Measurements from ENCODE around the gene SNX27.
"Not testable (repeated sequence)": the region's sequence is repeated elsewhere in the genome, so short reads cannot be mapped to it uniquely, and the experiment has no call there.

The SNX27 gene

GRCh38 chr1:151639466-151639865 is 27.6 kb downstream of the SNX27 start:
- H3K4me1 Mint-ChIP-seq = peaks cover 17% of the 10 kb centered on the region
- no peaks in the 10 kb centered on the region for H3K9me3 Mint-ChIP-seq
- DNase-seq (no peak), ATAC-seq (no peak)
- H3K4me3 Mint-ChIP-seq = no peak overlapping the region
- no peaks in the 10 kb centered on the region for H3K27me3 Mint-ChIP-seq
- H3K27ac Mint-ChIP-seq = no peak overlapping the region
- H3K36me3 Mint-ChIP-seq (ENCODE audit: low read depth) = peaks cover 12% of the 10 kb centered on the region

GRCh38 chr1:151641229-151641628 is 29.4 kb downstream of the SNX27 start:
- ATAC-seq (peak; percentile 80), DNase-seq (no peak)
- H3K4me3 Mint-ChIP-seq = no peak overlapping the region
- no peak overlapping the region for H3K27ac Mint-ChIP-seq
- H3K27me3 Mint-ChIP-seq = no peaks in the 10 kb centered on the region
- H3K9me3 Mint-ChIP-seq = no peaks in the 10 kb centered on the region
- peaks cover 17% of the 10 kb centered on the region for H3K36me3 Mint-ChIP-seq (ENCODE audit: low read depth)
- peaks cover 14% of the 10 kb centered on the region for H3K4me1 Mint-ChIP-seq

- H3K27me3 Mint-ChIP-seq, H3K4me3 Mint-ChIP-seq, H3K9me3 Mint-ChIP-seq, DNase-seq, ATAC-seq, H3K27ac Mint-ChIP-seq: not testable (repeated sequence)
- Mint-ChIP-seq H3K4me1 (peaks cover 12% of the 10 kb centered on the region), H3K36me3 (ENCODE audit: low read depth) (peaks cover 21% of the 10 kb centered on the region)
These were observed 31.2 kb downstream of the SNX27 start for GRCh38 chr1:151643085-151643484.

- Mint-ChIP-seq H3K27me3 (no peaks in the 10 kb centered on the region), H3K4me1 (peaks cover 12% of the 10 kb centered on the region), H3K4me3 (no peak overlapping the region), H3K9me3 (no peaks in the 10 kb centered on the region), H3K36me3 (ENCODE audit: low read depth) (peaks cover 22% of the 10 kb centered on the region), H3K27ac (no peak overlapping the region)
- ATAC-seq = no peak
- DNase-seq = no peak
These were observed 32.2 kb downstream of the SNX27 start for GRCh38 chr1:151644001-151644400.

GRCh38 chr1:151653397-151653796 is 41.5 kb downstream of the SNX27 start:
- Mint-ChIP-seq H3K36me3 (ENCODE audit: low read depth) (peaks cover 16% of the 10 kb centered on the region), H3K4me3 (no peak overlapping the region), H3K27ac (no peak overlapping the region), H3K9me3 (no peaks in the 10 kb centered on the region), H3K27me3 (no peaks in the 10 kb centered on the region), H3K4me1 (peaks cover 9% of the 10 kb centered on the region)
- no peak for DNase-seq
- ATAC-seq = no peak

- H3K4me1 Mint-ChIP-seq = peaks cover 9% of the 10 kb centered on the region
- no peaks in the 10 kb centered on the region for H3K9me3 Mint-ChIP-seq
- ATAC-seq (no peak), DNase-seq (no peak)
- H3K36me3 Mint-ChIP-seq (ENCODE audit: low read depth) = peaks cover 12% of the 10 kb centered on the region
- H3K27ac Mint-ChIP-seq = no peak overlapping the region
- H3K4me3 Mint-ChIP-seq = no peak overlapping the region
- no peaks in the 10 kb centered on the region for H3K27me3 Mint-ChIP-seq
These were observed 43.5 kb downstream of the SNX27 start for GRCh38 chr1:151655371-151655770.

GRCh38 chr1:151661751-151662150 is 49.9 kb downstream of the SNX27 start:
- peaks cover 10% of the 10 kb centered on the region for H3K4me1 Mint-ChIP-seq
- H3K36me3 Mint-ChIP-seq (ENCODE audit: low read depth) = peaks cover 12% of the 10 kb centered on the region
- H3K9me3 Mint-ChIP-seq = no peaks in the 10 kb centered on the region
- DNase-seq = no peak
- no peaks in the 10 kb centered on the region for H3K27me3 Mint-ChIP-seq
- H3K4me3 Mint-ChIP-seq = no peak overlapping the region
- ATAC-seq = no peak
- H3K27ac Mint-ChIP-seq = peak overlapping the region; percentile 20

GRCh38 chr1:151668090-151668489 is 56.2 kb downstream of the SNX27 start:
- peaks cover 30% of the 10 kb centered on the region for H3K36me3 Mint-ChIP-seq (ENCODE audit: low read depth)
- DNase-seq = no peak
- no peaks in the 10 kb centered on the region for H3K9me3 Mint-ChIP-seq
- peaks cover 5% of the 10 kb centered on the region for H3K4me1 Mint-ChIP-seq
- no peaks in the 10 kb centered on the region for H3K27me3 Mint-ChIP-seq
- H3K4me3 Mint-ChIP-seq = no peak overlapping the region
- ATAC-seq = no peak
- H3K27ac Mint-ChIP-seq = no peak overlapping the region

GRCh38 chr1:151670036-151670675 is 58.3 kb downstream of the SNX27 start:
- not testable (repeated sequence) for H3K27ac Mint-ChIP-seq, DNase-seq, H3K27me3 Mint-ChIP-seq, H3K9me3 Mint-ChIP-seq, H3K4me1 Mint-ChIP-seq, ATAC-seq, H3K4me3 Mint-ChIP-seq
- H3K36me3 Mint-ChIP-seq (ENCODE audit: low read depth) = peaks cover 36% of the 10 kb centered on the region

GRCh38 chr1:151673407-151673806 is 61.6 kb downstream of the SNX27 start:
- Mint-ChIP-seq H3K27me3 (no peaks in the 10 kb centered on the region), H3K27ac (no peak overlapping the region), H3K4me3 (no peak overlapping the region)

GRCh38 chr1:151680391-151680790 is 68.5 kb downstream of the SNX27 start:
- ATAC-seq = no peak
- no peak for DNase-seq
- H3K4me1 Mint-ChIP-seq = no peaks in the 10 kb centered on the region
- H3K36me3 Mint-ChIP-seq (ENCODE audit: low read depth) = peaks cover 14% of the 10 kb centered on the region
- no peak overlapping the region for H3K4me3 Mint-ChIP-seq
- H3K9me3 Mint-ChIP-seq = no peaks in the 10 kb centered on the region
- H3K27me3 Mint-ChIP-seq = no peaks in the 10 kb centered on the region
- H3K27ac Mint-ChIP-seq = no peak overlapping the region

More at GRCh38 chr1:151673407-151673806, 61.6 kb downstream of the SNX27 start:
- no peaks in the 10 kb centered on the region for H3K9me3 Mint-ChIP-seq
- DNase-seq (no peak), ATAC-seq (no peak)
- no peaks in the 10 kb centered on the region for H3K4me1 Mint-ChIP-seq
- peaks cover 36% of the 10 kb centered on the region for H3K36me3 Mint-ChIP-seq (ENCODE audit: low read depth)

- Mint-ChIP-seq H3K9me3 (no peaks in the 10 kb centered on the region), H3K27ac (no peak overlapping the region), H3K27me3 (no peaks in the 10 kb centered on the region), H3K36me3 (ENCODE audit: low read depth) (peaks cover 17% of the 10 kb centered on the region), H3K4me1 (no peaks in the 10 kb centered on the region), H3K4me3 (no peak overlapping the region)
- DNase-seq (no peak), ATAC-seq (no peak)
These were observed 69.0 kb downstream of the SNX27 start for GRCh38 chr1:151680826-151681225.

- H3K9me3 Mint-ChIP-seq = no peaks in the 10 kb centered on the region
- H3K27ac Mint-ChIP-seq = no peak overlapping the region
- no peak for DNase-seq
- ATAC-seq = no peak
- H3K27me3 Mint-ChIP-seq = no peaks in the 10 kb centered on the region
- H3K4me1 Mint-ChIP-seq = no peaks in the 10 kb centered on the region
- no peak overlapping the region for H3K4me3 Mint-ChIP-seq
- peaks cover 19% of the 10 kb centered on the region for H3K36me3 Mint-ChIP-seq (ENCODE audit: low read depth)
These were observed 70.1 kb downstream of the SNX27 start for GRCh38 chr1:151681923-151682322.

- peaks cover 20% of the 10 kb centered on the region for H3K36me3 Mint-ChIP-seq (ENCODE audit: low read depth)
- H3K4me3 Mint-ChIP-seq = not testable (repeated sequence)
These were observed 71.1 kb downstream of the SNX27 start for GRCh38 chr1:151682901-151683300.

GRCh38 chr1:151684128-151684527 is 72.3 kb downstream of the SNX27 start:
- DNase-seq (no peak), ATAC-seq (no peak)
- H3K9me3 Mint-ChIP-seq = no peaks in the 10 kb centered on the region
- H3K36me3 Mint-ChIP-seq (ENCODE audit: low read depth) = peaks cover 15% of the 10 kb centered on the region
- H3K4me3 Mint-ChIP-seq = no peak overlapping the region
- no peaks in the 10 kb centered on the region for H3K27me3 Mint-ChIP-seq
- no peak overlapping the region for H3K27ac Mint-ChIP-seq
- H3K4me1 Mint-ChIP-seq = no peaks in the 10 kb centered on the region

More at GRCh38 chr1:151682901-151683300, 71.1 kb downstream of the SNX27 start:
- H3K27me3 Mint-ChIP-seq, ATAC-seq, H3K27ac Mint-ChIP-seq, H3K4me1 Mint-ChIP-seq, DNase-seq, H3K9me3 Mint-ChIP-seq: not testable (repeated sequence)

- no peak overlapping the region for H3K4me3 Mint-ChIP-seq
- H3K4me1 Mint-ChIP-seq = peaks cover under 1% of the 10 kb centered on the region
- ATAC-seq (no peak), DNase-seq (no peak)
- peaks cover 8% of the 10 kb centered on the region for H3K36me3 Mint-ChIP-seq (ENCODE audit: low read depth)
- no peaks in the 10 kb centered on the region for H3K27me3 Mint-ChIP-seq
- H3K9me3 Mint-ChIP-seq = no peaks in the 10 kb centered on the region
- H3K27ac Mint-ChIP-seq = no peak overlapping the region
These were observed 74.7 kb downstream of the SNX27 start for GRCh38 chr1:151686561-151686960.

Measured in activated naive CD8-positive, alpha-beta T cell treated with anti-CD3 and anti-CD28 coated beads, Interleukin-2, amount 50 U/mL, for 24 hours (primary cell).